NOMO-1 treated with DMSO at 0.1 percent for 48 hours (cell line): ENCODE data around the gene MAPRE3.

Experiments used
- DNase-seq: peaks from one replicate; lab custom pipeline; 2025; ENCODE audit not compliant: unreplicated experiment; lab: John Stamatoyannopoulos, UW

The MAPRE3 gene

GRCh38 chr2:26982102-26982742 is 11.8 kb downstream of the MAPRE3 start:
- DNase-seq: no peak

DNA sequence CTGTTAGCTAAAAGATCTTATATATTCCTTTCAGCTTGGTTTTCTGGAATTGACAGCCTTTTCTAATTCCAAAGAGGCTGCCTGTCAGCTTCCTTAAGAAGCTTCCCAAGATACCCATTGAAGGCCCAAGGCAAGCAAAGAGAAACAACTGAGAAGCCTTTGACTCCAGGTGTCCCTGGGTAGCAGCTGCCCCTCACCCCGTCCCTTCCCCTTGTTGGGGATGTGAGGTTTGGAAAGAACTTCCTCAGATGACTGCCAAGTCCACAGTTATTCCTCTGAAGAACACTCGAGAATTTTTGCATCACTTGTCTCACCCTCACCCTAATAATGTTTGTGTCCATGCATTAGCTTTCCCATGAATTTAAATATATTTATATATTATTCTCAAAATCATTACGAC is 13.3 kb downstream of the MAPRE3 start:
- no peak for DNase-seq

- DNase-seq: no peak
Observed at GRCh38 chr2:26985807-26986206, 15.4 kb downstream of the MAPRE3 start.

DNA sequence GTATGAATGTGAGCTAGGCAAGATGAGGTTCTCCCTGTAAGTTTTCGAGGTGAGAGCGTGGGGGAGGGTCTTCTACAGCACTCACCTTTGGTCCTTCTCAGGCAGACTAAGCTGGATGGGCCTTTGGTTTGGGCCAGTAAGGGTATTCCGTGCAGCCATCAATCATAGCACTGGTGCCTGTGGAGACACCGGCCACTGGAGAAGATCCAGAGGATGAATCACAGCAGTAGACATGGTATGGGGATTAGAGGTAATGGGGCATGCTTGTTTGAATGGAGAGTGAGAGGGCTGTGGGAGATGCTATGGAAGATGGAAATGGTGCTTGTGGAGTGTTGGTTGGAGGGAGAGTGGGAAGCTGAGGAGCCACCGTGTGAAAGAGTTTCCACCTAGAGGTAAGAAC is 16.1 kb downstream of the MAPRE3 start:
- DNase-seq: no peak

- no peak for DNase-seq
Observed at GRCh38 chr2:26988058-26988860, 17.8 kb downstream of the MAPRE3 start.

- DNase-seq: no peak
Observed at GRCh38 chr2:26989156-26989555, 18.7 kb downstream of the MAPRE3 start.

GRCh38 chr2:26991717-26992116 is 21.3 kb downstream of the MAPRE3 start:
- DNase-seq: no peak

DNA sequence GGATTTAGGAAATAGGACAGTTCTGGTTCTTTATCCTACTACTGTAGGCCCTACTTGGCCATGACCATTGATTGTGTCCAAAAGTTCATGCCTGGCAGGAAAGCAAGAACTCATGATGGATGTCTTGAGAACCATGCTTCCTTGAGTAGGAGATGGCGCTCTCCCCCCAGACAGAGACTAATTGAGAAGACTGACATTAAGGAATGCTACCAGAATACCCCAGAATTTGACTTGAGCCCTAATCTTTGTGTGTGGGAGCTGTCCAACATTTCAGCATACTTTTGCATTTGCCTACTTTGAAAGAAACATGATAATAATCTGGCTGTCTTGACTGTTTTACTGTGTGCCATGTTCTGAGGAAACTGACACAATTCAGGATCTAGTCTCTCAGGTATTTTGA is 23.3 kb downstream of the MAPRE3 start:
- DNase-seq: peak; percentile 6

DNA sequence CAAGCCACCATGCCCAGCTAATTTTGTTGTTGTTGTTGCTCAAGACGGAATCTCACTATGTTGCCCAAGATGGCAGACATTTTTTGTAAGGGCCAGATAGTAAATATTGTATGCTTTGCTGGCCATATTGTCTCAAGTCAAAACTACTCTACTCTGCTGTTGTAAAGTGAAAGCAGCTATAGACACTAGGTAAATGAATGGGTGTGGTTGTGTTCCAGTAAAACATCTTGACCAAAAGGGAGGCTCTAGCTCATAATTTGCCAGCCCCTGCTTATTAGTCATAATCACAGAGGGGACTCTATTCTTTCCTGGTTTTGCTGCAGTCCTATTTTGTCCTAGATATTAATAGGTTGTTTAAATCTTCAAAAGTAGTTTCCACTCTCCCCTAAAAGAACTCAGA is 24.5 kb downstream of the MAPRE3 start:
- DNase-seq: no peak

DNA sequence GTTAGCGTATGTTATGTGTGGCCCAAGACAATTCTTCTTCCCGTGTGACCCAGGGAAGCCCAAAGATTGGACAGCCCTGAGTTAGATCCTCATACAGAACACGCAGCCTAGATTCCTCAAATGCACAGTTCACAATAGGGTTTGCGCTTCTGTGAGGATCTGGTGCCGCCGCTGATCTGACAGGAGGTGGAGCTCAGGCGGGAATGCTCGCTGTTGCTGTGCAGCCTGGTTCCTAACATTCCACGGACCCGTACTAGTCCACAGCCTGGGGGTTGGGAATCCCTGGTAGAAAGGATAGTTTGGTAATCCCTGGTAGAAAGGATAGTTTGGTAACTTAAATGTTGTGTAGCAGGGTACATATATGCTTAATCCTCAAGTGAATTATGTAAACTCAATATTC is 27.0 kb downstream of the MAPRE3 start:
- no peak for DNase-seq

DNA sequence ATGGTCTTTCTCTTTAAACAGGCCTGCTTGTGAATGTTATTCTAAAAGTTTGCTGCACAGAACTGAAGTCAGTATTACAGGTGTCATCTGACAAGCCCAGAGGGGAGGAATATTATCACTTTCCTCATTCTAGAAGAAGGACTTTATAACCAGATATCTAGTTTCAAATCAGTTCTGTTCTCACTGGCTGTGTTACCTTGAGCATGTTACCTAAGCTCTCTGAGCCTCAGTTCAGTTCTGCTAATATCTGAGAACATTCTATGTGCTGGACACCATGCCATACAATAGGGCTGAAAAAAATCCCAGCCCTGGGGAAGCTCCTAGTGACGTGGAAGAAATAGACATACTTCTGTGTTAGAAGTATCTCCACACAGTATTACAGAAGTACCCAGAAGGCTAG is 27.9 kb downstream of the MAPRE3 start:
- no peak for DNase-seq

DNA sequence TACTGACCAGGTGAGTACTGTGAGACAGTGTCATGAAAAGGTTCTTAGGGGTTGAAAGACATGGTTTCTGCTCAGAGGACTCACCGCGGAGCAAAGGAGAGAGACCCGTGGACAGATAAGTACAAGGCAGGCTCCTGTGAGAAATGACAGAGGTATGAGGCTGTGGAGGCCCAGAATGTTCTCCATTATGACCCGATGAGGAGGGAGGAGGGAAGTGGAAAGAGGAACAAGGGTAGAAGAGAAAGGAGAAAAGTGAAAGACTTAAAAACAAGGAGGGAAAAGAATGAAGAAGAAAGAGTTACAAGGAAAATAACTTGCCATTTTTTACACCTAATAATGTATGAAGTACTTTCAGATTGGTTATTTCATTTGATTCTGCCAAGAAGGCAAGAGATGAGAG is 29.8 kb downstream of the MAPRE3 start:
- DNase-seq: peak; percentile 50

DNA sequence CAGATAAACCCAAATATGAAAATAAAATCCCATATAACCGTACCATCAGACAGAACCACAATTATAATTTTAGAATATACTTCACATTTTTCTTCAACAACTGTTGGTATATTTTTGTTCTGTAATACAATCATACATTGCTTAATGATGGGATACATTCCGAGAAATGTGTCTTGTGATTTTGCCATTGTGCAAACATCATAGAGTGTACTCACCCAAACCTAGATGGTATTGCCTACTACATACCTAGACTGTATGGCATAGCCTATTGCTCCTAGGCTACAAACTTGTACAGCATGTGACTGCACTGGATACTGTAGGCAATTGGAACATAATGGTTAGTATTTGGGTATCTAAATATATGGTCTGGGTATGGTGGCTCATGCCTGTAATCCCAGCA is 30.6 kb downstream of the MAPRE3 start:
- no peak for DNase-seq

DNA sequence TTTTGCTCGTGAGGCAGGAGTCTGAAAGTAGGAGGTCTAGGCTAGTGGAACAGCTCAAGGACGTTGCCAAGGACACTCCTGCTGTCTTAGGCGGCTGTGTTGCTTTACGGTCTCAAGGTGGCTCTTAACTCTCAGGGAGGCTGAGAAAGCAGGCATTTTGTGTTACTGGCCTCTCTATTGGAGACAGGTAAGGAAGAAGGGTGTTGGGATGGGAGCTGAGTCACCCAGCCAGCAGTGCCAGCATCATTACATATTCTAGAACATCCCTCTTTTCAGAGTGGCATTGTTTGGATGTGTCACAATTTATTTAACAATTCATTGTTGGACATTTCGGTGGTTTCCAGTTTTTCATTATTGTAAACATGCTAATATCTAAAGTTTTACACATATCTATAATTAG is 31.5 kb downstream of the MAPRE3 start:
- DNase-seq: no peak

- DNase-seq: no peak
Observed at GRCh38 chr2:27003007-27003406, 32.6 kb downstream of the MAPRE3 start.

- DNase-seq: peak; percentile 12
Observed at GRCh38 chr2:27003857-27004256, 33.4 kb downstream of the MAPRE3 start.

- DNase-seq: no peak
Observed at GRCh38 chr2:27006602-27007415, 36.4 kb downstream of the MAPRE3 start.

- no peak for DNase-seq
Observed at GRCh38 chr2:27007416-27008374, 37.3 kb downstream of the MAPRE3 start.

DNA sequence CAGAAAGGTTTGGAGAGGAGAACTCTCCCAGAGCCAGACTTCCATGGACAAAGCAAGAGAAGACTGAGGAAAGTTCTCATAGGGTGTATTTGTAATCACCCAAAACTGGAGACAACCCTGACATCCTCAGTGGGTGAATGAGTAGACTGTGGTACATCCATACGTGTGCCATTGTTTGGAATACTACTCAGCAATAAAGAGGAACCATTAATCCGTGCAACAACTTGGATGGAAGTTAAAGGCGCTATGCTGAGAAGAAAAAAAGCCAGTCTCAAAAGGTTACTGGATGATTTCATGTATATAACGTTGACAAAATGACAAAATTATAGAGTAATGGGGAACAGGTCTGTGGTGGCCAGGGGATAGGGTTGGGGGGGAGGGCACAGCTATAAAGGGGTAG is 38.2 kb downstream of the MAPRE3 start:
- DNase-seq: no peak

- DNase-seq: no peak
Observed at GRCh38 chr2:27009083-27009482, 38.6 kb downstream of the MAPRE3 start.

DNA sequence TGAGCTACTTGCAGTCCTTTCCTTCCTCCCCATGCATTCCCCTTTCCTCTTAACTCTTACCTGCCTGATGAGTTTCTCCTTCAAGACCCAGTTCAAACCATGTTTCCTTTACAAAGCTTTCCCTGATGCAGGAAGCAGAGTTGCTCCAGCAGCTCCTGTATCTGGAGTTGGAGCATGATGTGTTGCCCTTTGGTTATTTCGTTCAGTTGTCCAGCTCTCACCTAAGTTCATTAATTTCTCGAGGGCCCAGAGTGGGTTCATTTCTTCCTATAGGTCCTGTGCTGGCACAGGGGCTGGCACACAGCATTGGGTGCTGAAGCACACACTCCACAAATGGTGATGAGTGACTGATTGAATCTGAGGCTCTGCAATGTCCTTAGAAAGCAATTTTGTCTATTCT is 39.3 kb downstream of the MAPRE3 start:
- DNase-seq: no peak
